CD4-positive, alpha-beta T cell treated with Interferon gamma for 1 hour (primary cell): Measurements from ENCODE around the gene CAB39L.

Experiments
- DNase-seq: peaks from one replicate; pipeline ENCODE4 v3.0.0-alpha.2; 2020

The CAB39L gene

GRCh38 chr13:49271264-49271663, 172.6 kb downstream of the CAB39L start:
- no peak for DNase-seq

- DNase-seq = no peak
Measured at GRCh38 chr13:49265822-49266221, 178.0 kb downstream of the CAB39L start.

GRCh38 chr13:49262634-49263033, 181.2 kb downstream of the CAB39L start:
- DNase-seq = no peak

- no peak for DNase-seq
Measured at GRCh38 chr13:49259586-49259985, 184.3 kb downstream of the CAB39L start.
